T47D (cell line): ENCODE results near the gene UGP2.
"Not testable (repeated sequence)": the region's sequence is repeated elsewhere in the genome, so short reads cannot be mapped to it uniquely, and the experiment has no call there.

ENCODE experiments used
- DNase-seq, 2 experiments: peaks; one replicate each; pipeline versions ENCODE4 v3.0.0 to v3.0.0-alpha.2; 2011 to 2012; ENCODE audit warnings: low read depth in 1 of 2, low spot score in 1 of 2
- JUND ChIP-seq: IDR thresholded peaks from 2 replicates; pipeline ENCODE4 v1.6.1; 2012; ENCODE audit warnings: low read depth
- in situ Hi-C: cut with HindIII; loops from 2 replicates; pipeline ENCODE4 v1.10.0; 2016; ENCODE audit warnings: low sequenced_read_pairs, low pct_unique_long_range_greater_than_20kb

Gene UGP2

GRCh38 chr2:63893163-63893562, 51.5 kb downstream of the UGP2 start:
- TF ChIP-seq JUND = no peak
- in situ Hi-C loops = no loop called here
- no peak for DNase-seq

GRCh38 chr2:63894167-63894566, 52.5 kb downstream of the UGP2 start:
- no peak for TF ChIP-seq JUND
- in situ Hi-C loops = no loop called here

GRCh38 chr2:63898839-63899238, 57.1 kb downstream of the UGP2 start:
- in situ Hi-C loops = no loop called here
- no peak for TF ChIP-seq JUND
- no peak for DNase-seq

More at GRCh38 chr2:63894167-63894566, 52.5 kb downstream of the UGP2 start:
- DNase-seq = no peak

- in situ Hi-C loops = no loop called here
- TF ChIP-seq JUND = no peak
- DNase-seq = no peak
Observed at GRCh38 chr2:63899639-63900038, 57.9 kb downstream of the UGP2 start.

DNA sequence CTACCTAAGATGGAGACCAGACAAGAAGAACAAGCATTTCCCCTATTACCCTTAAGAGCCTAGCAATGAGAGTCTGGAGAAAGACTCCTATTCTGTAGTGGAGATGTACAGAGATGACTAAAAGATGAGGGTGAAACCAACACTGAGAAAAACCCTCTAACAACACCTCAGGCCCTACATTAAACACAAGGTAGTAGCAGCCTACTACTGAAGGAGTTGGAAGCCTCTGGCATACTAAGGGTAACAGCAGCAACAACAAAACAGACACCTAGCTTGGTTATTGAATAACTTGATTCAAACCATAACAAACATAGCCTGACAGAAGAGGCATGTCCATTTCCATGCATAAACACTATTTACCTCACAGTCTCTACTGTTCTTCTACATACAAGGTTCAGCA, 60.5 kb downstream of the UGP2 start:
- in situ Hi-C loops = no loop called here
- no peak for TF ChIP-seq JUND
- no peak for DNase-seq

DNA sequence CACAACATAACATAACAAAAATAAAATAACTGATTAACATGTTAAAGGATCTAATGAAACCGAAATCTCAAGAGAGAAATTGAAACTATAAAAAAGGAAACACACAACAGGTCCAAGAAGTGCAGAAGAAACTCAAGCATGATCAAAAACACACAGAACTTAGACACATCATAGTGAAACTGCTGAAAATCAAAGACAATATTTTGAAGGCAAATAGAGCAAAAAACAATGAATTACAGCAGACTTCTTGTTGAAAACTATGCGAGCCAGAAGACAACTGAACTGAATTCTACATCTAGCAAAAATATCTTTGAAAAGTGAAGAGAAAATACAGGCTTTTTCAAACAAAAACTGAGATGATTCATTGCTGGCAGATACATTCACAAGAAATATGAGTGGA, 61.3 kb downstream of the UGP2 start:
- in situ Hi-C loops = no loop called here
- TF ChIP-seq JUND = no peak
- no peak for DNase-seq

GRCh38 chr2:63914311-63914710, 72.6 kb downstream of the UGP2 start:
- no peak for TF ChIP-seq JUND
- DNase-seq = no peak
- in situ Hi-C loops = no loop called here

- in situ Hi-C loops = no loop called here
- DNase-seq = no peak
- TF ChIP-seq JUND = no peak
Observed at GRCh38 chr2:63926815-63927214, 85.1 kb downstream of the UGP2 start.

GRCh38 chr2:63932104-63932503, 90.4 kb downstream of the UGP2 start:
- in situ Hi-C loops, DNase-seq: not testable (repeated sequence)
